Liver (tissue), 3 donors: Measurements from ENCODE around the gene C7.

Experiments
- FOXA1 ChIP-seq: IDR thresholded peaks from 2 replicates; pipeline ENCODE4 v1.6.1; 2016; ENCODE audit warnings: antibody characterized with exemption
- RAD21 ChIP-seq, 2 donors: IDR thresholded peaks; 2 replicates each; pipeline ENCODE4 v1.6.1; 2016; ENCODE audit warnings: antibody characterized with exemption in 2 of 2, mild to moderate bottlenecking in 2 of 2
- TAF1 ChIP-seq: conservative IDR thresholded peaks from 2 replicates; pipeline ENCODE4 v1.6.1; 2016; ENCODE audit warnings: antibody characterized with exemption, mild to moderate bottlenecking
- YY1 ChIP-seq: IDR thresholded peaks from 2 replicates; pipeline ENCODE4 v1.6.1; 2016; ENCODE audit warnings: antibody characterized with exemption, mild to moderate bottlenecking
- TF ChIP-seq, protein P1 (sequence below): fragments of 150-350 bp; IDR thresholded peaks from 2 replicates; pipeline ENCODE4 v1.5.1; 2017; ENCODE audit warnings: improper control_type of control experiment, low read depth, low read length; ENCODE audit not compliant: missing input control
- TF ChIP-seq, protein P2 (sequence below): IDR thresholded peaks from 2 replicates; pipeline ENCODE4 v1.6.1; 2016; ENCODE audit warnings: antibody characterized with exemption
- donor health status: healthy.
- donor health status: healthy.

GRCh38 chr5:40909723-40910122, 426 bp downstream of the C7 start:
- TF ChIP-seq YY1: no peak
- no peak for TF ChIP-seq TAF1
- TF ChIP-seq, protein P1, sequence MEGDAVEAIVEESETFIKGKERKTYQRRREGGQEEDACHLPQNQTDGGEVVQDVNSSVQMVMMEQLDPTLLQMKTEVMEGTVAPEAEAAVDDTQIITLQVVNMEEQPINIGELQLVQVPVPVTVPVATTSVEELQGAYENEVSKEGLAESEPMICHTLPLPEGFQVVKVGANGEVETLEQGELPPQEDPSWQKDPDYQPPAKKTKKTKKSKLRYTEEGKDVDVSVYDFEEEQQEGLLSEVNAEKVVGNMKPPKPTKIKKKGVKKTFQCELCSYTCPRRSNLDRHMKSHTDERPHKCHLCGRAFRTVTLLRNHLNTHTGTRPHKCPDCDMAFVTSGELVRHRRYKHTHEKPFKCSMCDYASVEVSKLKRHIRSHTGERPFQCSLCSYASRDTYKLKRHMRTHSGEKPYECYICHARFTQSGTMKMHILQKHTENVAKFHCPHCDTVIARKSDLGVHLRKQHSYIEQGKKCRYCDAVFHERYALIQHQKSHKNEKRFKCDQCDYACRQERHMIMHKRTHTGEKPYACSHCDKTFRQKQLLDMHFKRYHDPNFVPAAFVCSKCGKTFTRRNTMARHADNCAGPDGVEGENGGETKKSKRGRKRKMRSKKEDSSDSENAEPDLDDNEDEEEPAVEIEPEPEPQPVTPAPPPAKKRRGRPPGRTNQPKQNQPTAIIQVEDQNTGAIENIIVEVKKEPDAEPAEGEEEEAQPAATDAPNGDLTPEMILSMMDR: no peak
- no peak for TF ChIP-seq RAD21 (IDR thresholded peaks at IDR 0.05)
- TF ChIP-seq, protein P2, sequence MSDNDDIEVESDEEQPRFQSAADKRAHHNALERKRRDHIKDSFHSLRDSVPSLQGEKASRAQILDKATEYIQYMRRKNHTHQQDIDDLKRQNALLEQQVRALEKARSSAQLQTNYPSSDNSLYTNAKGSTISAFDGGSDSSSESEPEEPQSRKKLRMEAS: no peak
- TF ChIP-seq FOXA1: no peak
